OCI-LY3 (cell line): Measurements from ENCODE around the gene DMTF1.
A peak's percentile ranks its signal among the peaks of the same experiment; 100 is the strongest.

Experiments used
- H2AFZ ChIP-seq: fragments of 200-600, 300-600 bp; shearing (Covaris generic); 2 replicates; pipeline ENCODE4 v1.6.0; 2014; ENCODE audit warnings: antibody characterized with exemption, low read depth, low read length
- H3K27ac ChIP-seq: fragments of 200-600, 300-600 bp; sonication (generic); 2 replicates; pipeline ENCODE4 v1.5.1; 2014; ENCODE audit warnings: mild to moderate bottlenecking, low read length, moderate library complexity, mixed read lengths
- H3K27me3 ChIP-seq: fragments of 200-600, 300-600 bp; sonication (generic); 2 replicates; pipeline ENCODE4 v1.6.1; 2014; ENCODE audit warnings: low read depth, low read length, mixed read lengths
- H3K36me3 ChIP-seq: fragments of 200-600, 300-600 bp; sonication (generic); replicated peaks from 2 replicates; pipeline ENCODE3; 2014; ENCODE audit warnings: low read depth, low read length, mixed read lengths
- H3K4me1 ChIP-seq: fragments of 300-600, 200-600 bp; sonication (generic); 2 replicates; pipeline ENCODE4 v1.6.1; 2014; ENCODE audit warnings: low read length, mixed read lengths
- H3K4me2 ChIP-seq: fragments of 200-600, 300-600 bp; sonication (generic); 2 replicates; pipeline ENCODE4 v1.6.1; 2014; ENCODE audit warnings: low read length, mixed read lengths
- H3K4me3 ChIP-seq: fragments of 300-600, 200-600 bp; sonication (generic); 2 replicates; pipeline ENCODE4 v1.5.1; 2014; ENCODE audit warnings: antibody characterized with exemption, mild to moderate bottlenecking, low read length, moderate library complexity
- H3K79me2 ChIP-seq: fragments of 300-600, 200-600 bp; shearing (Covaris generic); 2 replicates; pipeline ENCODE4 v1.6.1; 2014; ENCODE audit warnings: mild to moderate bottlenecking, low read length, mixed read lengths
- H3K9ac ChIP-seq: fragments of 300-600, 200-600 bp; shearing (Covaris generic); 2 replicates; pipeline ENCODE4 v1.6.0; 2014; ENCODE audit warnings: mild to moderate bottlenecking, low read length, moderate library complexity
- H3K9me3 ChIP-seq: fragments of 200-600, 300-600 bp; shearing (Covaris generic); 2 replicates; pipeline ENCODE4 v1.6.1; 2014; ENCODE audit warnings: low read length, mixed read lengths; ENCODE audit not compliant: insufficient read depth
- H4K20me1 ChIP-seq: fragments of 200-600, 300-600 bp; sonication (generic); 2 replicates; pipeline ENCODE4 v1.6.1; 2016; ENCODE audit warnings: low read length, mixed read lengths; ENCODE audit not compliant: insufficient read depth
- CTCF ChIP-seq: fragments of 200-600, 300-600 bp; sonication (generic); IDR thresholded peaks from 2 replicates; pipeline ENCODE4 v1.5.1; 2014; ENCODE audit warnings: antibody characterized with exemption, low read length, low read depth
- EZH2phosphoT487 ChIP-seq: fragments of 200-600 bp; shearing (Covaris generic); IDR thresholded peaks from 2 replicates; pipeline ENCODE4 v1.6.1; 2018; ENCODE audit warnings: antibody characterized with exemption, mixed run types, low read depth

The DMTF1 gene

DNA sequence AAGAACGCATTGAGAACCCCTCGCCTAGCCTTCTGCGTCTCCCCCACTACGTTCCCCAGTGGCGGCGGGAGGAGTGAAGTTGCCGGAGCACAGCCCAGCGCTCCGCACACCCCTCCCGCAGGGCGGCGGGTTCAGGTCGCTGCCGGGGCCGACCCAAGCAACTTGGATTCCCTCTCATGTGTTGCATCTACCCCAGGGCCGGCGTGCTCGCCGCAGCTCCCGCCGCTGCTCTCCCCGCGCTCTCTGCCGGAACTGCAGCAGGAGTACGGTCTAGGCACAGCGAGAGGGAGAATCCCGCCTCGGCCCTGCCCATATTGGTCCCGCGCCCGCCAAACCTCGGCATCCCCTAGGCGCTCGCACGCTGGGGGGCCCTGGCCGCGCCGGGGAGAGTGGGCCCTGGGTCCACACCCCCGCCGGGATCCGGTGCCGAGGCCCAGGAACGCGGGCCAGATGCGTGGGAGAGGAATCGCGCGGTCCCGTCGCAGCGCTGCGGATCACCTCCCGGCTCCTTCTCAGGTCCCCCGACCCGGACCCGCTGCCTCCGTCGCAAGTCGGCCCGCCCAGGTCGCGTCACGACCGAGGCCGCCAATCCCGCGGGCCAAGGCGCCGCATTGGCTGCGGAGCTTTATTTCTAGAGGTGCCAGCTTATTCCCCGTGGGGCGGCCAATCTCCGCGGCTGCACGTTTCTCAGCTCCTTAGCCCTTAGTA lies 67.9 kb downstream of the DMTF1 start:
- TF ChIP-seq CTCF (no peak), EZH2phosphoT487 (no peak)
- peak overlapping the region; percentile 99 for H3K9ac ChIP-seq
- H3K4me2 ChIP-seq, result peak overlapping the region; percentile 95
- H4K20me1 ChIP-seq, result peaks cover 15% of the 10 kb centered on the region
- H3K36me3 ChIP-seq, result peaks cover 26% of the 10 kb centered on the region
- H3K79me2 ChIP-seq, result peaks cover 43% of the 10 kb centered on the region
- H3K9me3 ChIP-seq, result no peaks in the 10 kb centered on the region
- H2AFZ ChIP-seq, result peak overlapping the region; percentile 50; the same call in 1 of the 2 replicates
- peaks cover 34% of the 10 kb centered on the region for H3K4me1 ChIP-seq
- peak overlapping the region; percentile 99 for H3K27ac ChIP-seq
- peak overlapping the region; percentile 81 for H3K4me3 ChIP-seq
- H3K27me3 ChIP-seq, result peaks cover 28% of the 10 kb centered on the region

- TF ChIP-seq EZH2phosphoT487 (no peak), CTCF (no peak)
- Histone ChIP-seq H4K20me1 (peaks cover 10% of the 10 kb centered on the region), H3K4me2 (peak overlapping the region; percentile 95), H3K36me3 (peaks cover 21% of the 10 kb centered on the region), H3K9ac (peak overlapping the region; percentile 99; the same call in 1 of the 2 replicates), H3K79me2 (peaks cover 37% of the 10 kb centered on the region), H3K27me3 (peaks cover 33% of the 10 kb centered on the region), H2AFZ (peak overlapping the region; percentile 50; the same call in 1 of the 2 replicates), H3K9me3 (no peaks in the 10 kb centered on the region), H3K4me1 (peaks cover 30% of the 10 kb centered on the region), H3K27ac (no peak overlapping the region), H3K4me3 (peak overlapping the region; percentile 81)
Observed at GRCh38 chr7:87220734-87221215, 68.5 kb downstream of the DMTF1 start.

DNA sequence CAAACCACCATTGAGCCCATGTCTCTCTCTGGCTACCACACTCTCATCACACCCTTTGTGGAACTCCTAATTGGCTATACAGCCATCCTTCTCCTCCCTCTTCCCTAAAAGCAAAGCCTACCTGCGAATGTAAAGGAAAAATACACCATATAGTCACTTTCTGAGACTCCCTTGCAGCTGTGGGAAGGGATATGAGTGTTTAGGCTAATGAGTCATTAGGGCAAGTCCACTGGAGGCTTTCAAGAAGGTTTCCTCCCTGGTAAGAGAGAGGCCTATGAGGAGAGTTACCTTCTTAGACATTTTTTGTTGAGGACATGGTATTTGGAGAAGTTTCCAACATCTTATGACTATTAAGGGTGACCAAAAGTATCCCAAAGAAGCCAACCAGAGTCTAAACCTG lies 71.4 kb downstream of the DMTF1 start:
- Histone ChIP-seq H3K79me2 (peaks cover 16% of the 10 kb centered on the region), H3K36me3 (peaks cover 7% of the 10 kb centered on the region), H3K9ac (no peak overlapping the region), H3K4me2 (no peak overlapping the region), H3K4me1 (peaks cover 23% of the 10 kb centered on the region), H3K9me3 (no peaks in the 10 kb centered on the region), H3K27me3 (peaks cover 34% of the 10 kb centered on the region), H3K27ac (no peak overlapping the region), H3K4me3 (no peak overlapping the region), H2AFZ (no peak overlapping the region), H4K20me1 (no peaks in the 10 kb centered on the region)
- TF ChIP-seq EZH2phosphoT487 (no peak), CTCF (no peak)

DNA sequence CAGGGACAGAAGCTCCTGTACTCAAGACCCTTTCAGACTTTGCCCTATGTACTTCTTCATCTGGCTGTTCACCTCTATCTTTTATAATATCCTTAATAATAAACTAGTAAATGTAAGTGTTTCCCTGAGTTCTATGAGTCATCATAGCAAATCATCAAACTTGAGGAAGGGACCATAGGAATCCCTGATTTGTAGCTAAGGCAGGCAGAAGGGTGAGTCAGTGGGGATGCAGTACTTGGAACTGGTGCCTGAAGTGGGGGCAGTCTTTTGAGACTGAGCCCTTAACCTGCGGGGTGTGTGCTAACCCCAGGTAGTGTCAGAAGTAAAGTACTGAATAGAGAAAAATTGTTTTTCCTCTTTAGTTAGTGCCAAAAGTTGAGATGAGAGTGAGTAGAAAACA lies 73.4 kb downstream of the DMTF1 start:
- Histone ChIP-seq H2AFZ (no peak overlapping the region), H4K20me1 (no peaks in the 10 kb centered on the region), H3K4me3 (no peak overlapping the region), H3K4me2 (no peak overlapping the region), H3K36me3 (no peaks in the 10 kb centered on the region), H3K27ac (no peak overlapping the region), H3K79me2 (no peaks in the 10 kb centered on the region), H3K9me3 (no peaks in the 10 kb centered on the region), H3K27me3 (peaks cover 34% of the 10 kb centered on the region), H3K9ac (no peak overlapping the region), H3K4me1 (peaks cover 22% of the 10 kb centered on the region)
- TF ChIP-seq CTCF (no peak), EZH2phosphoT487 (no peak)
